Measurements from ENCODE around the gene TNIK.

GRCh38 chr3:171279972-171280371, 180.2 kb downstream of the TNIK start:
- TF ChIP-seq POLR2A (IDR thresholded peaks at IDR 0.05), result no peak
- TF ChIP-seq CTCF (IDR thresholded peaks at IDR 0.05 in 8 of 11, conservative IDR thresholded peaks at IDR 0.05 in 3 of 11), result no peak
